MM.1S (cell line): Measurements from ENCODE around the gene SELENON.

Experiments
- CTCF ChIP-seq: fragments of 300-600 bp; sonication (generic); IDR thresholded peaks from 2 replicates; pipeline ENCODE4 v1.5.1; 2016; ENCODE audit warnings: antibody characterized with exemption, low read length, mixed read lengths
- EZH2phosphoT487 ChIP-seq: fragments of 300-600 bp; sonication (generic); IDR thresholded peaks from 2 replicates; pipeline ENCODE4 v1.6.1; 2018; ENCODE audit warnings: antibody characterized with exemption, low read length

GRCh38 chr1:25785333-25786067 lies 14.5 kb upstream of the SELENON start:
- no peak for TF ChIP-seq CTCF
- no peak for TF ChIP-seq EZH2phosphoT487
